GM18507 (cell line): ENCODE data around the gene TRAPPC2.
"Not testable (repeated sequence)": the region's sequence is repeated elsewhere in the genome, so short reads cannot be mapped to it uniquely, and the experiment has no call there.

Source experiments
- DNase-seq: peaks from one replicate; pipeline ENCODE4 v3.0.0; 2011; ENCODE audit warnings: low read depth; ENCODE audit not compliant: insufficient read length; ENCODE audit errors: extremely low spot score
- FAIRE-seq: peaks from 2 replicates; lab custom pipeline; 2011; peaks lifted over from hg19 to GRCh38; lab: Jason Lieb, UNC

The TRAPPC2 gene

GRCh38 chrX:13750204-13750603 is 15.8 kb upstream of the TRAPPC2 start:
- peak; percentile 91 for FAIRE-seq
- no peak for DNase-seq

DNA sequence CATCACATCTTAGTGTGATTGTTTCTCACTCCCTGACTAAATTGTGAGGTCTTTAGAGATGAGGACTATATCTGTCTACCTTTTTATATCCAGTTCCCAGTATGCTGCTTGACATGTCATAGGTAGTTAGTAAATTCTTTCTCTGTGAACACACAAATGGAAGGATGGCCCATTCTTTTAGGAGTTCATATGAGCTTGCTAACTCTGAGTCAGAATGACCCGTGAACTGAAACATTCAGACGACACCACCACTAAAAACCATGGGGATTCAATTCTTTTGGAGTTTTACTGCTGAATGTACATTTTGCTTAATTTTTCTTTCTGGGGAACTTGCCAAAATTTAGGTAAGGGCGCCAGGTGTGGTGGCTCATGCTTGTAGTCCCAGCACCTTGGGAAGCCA is 14.1 kb upstream of the TRAPPC2 start:
- FAIRE-seq (no peak), DNase-seq (no peak)

- DNase-seq = no peak
- FAIRE-seq = peak; percentile 75
These were observed 13.4 kb upstream of the TRAPPC2 start for GRCh38 chrX:13747836-13748235.

DNA sequence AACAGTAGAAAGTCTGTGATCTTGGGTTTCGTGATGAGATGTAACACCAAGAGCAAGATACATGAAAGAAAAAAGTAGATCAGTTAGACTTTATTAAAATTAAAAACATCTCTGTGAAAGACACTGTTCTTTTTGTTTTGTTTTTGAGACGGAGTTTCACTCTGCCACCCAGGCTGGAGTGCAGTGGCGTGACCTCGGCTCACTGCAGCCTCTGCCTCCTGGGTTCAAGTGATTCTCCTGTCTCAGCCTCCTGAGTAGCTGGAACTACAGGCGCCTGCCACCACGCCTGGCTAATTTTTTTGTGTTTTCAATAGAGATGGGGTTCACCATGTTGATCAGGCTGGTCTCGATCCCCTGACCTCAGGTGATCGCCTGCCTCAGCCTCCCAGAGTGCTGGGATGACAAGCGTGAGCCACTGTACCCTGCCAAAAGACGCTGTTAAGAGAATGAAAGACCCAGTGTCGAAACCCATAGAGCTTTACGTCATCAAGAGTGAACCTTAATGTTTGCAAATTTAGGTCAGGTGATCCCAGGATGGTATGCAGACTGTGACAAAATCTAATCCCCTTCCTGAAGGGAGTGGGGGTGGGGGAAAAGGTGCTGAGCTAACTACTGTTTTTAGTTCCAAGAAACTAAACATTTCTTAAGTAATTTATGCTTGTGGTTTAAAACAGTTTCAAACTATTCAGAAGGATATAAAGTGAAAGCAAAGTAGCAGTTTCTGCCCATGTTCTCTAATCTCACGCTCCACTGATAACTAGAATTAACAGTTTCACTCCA is 8.2 kb upstream of the TRAPPC2 start:
- FAIRE-seq (peak; percentile 100), DNase-seq (peak; percentile 17)

GRCh38 chrX:13741695-13742094 is 7.3 kb upstream of the TRAPPC2 start:
- FAIRE-seq = peak; percentile 76
- no peak for DNase-seq

- DNase-seq (no peak), FAIRE-seq (no peak)
These were observed 914 bp downstream of the TRAPPC2 start for GRCh38 chrX:13733506-13733905.

GRCh38 chrX:13732246-13733067 is 2.0 kb downstream of the TRAPPC2 start:
- FAIRE-seq (no peak), DNase-seq (no peak)

DNA sequence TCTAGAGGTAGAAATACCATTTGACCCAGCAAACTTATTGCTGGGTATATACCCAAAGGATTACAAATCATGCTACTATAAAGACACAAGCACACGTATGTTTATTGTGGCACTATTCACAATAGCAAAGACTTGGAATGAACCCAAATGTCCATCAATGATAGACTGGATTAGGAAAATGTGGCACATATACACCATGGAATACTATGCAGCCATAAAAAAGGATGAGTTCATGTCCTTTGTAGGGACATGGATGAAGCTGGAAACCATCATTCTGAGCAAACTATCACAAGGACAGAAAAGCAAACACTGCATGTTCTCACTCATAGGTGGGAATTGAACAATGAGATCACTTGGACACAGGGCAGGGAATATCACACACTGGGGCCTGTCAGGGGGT is 3.9 kb downstream of the TRAPPC2 start:
- FAIRE-seq, DNase-seq: not testable (repeated sequence)

- DNase-seq, FAIRE-seq: not testable (repeated sequence)
These were observed 7.8 kb downstream of the TRAPPC2 start for GRCh38 chrX:13726583-13726982.

DNA sequence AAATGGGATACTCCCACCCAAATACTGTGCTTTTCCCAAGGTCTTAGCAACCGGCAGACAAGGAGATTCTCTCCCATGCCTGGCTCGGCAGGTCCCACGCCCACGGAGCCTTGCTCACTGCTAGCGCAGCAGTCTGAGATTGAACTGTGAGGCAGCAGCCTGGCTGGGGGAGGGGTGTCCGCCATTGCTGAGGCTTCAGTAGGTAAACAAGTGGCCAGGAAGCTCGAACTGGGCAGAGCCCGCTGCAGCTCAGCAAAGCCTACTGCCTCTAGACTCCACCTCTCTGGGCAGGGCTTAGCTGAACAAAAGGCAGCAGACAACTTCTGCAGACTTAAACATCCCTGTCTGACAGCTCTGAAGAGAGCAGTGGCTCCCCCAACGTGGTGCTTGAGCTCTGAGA is 9.5 kb downstream of the TRAPPC2 start:
- FAIRE-seq, DNase-seq: not testable (repeated sequence)

- DNase-seq = no peak
These were observed 12.5 kb downstream of the TRAPPC2 start for GRCh38 chrX:13721819-13722519.

DNA sequence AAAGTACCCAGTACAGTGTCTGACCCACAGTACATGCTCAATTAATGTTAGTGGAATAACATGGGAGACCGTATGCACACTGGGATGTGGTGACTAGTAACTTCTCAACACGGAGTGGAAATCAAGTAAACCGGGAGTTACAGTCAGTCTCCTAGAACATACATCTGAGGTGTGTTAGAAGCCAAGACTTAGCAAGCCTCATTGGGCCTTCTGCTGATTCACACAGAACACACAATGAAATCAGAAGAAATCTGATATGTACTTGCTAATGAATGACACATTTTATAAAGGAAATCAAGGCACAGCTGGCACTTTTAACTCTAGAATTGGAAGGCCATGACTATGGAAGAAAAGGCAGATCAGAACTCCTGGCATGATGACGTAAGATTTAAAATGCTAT is 13.0 kb downstream of the TRAPPC2 start:
- no peak for FAIRE-seq
- DNase-seq = no peak

More at GRCh38 chrX:13721819-13722519, 12.5 kb downstream of the TRAPPC2 start:
- no peak for FAIRE-seq

GRCh38 chrX:13719192-13719856 is 15.1 kb downstream of the TRAPPC2 start:
- no peak for DNase-seq
- peak; percentile 75 for FAIRE-seq

DNA sequence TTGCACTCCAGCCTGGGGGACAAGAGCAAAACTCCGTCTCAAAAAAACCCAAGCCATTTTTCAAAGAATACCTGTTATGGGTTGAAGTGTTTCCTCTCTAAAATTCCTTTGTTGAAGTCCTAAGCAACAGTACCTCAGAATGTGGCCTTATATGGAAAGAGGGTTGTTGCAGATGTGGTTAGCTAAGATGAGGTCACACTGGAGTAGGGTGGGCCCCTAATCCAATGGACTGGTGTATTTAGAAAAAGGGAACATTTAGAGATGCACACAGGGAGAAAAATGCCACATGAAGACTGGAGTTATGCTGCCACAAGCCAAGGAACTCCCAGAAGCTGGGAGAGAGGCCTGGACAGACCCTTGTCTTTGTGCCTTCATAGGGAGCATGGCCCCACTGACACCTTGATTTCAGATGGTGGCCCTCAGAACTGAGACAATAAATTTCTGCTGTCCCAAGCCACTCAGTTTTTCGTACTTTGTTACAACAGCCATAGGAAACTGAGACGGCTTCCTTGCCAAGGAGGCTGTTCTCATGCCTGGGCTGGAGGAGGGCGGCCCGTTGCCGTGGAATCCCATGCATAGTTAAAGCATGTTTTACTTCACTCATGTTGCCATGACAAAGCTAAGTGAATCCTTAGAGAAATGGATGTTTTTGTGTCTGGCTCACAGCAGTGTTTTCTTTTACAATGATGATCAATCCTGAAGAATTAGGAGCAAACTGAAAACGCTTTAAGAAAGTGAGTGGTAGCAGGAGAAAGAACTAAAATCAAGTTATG is 16.5 kb downstream of the TRAPPC2 start:
- FAIRE-seq = no peak

DNA sequence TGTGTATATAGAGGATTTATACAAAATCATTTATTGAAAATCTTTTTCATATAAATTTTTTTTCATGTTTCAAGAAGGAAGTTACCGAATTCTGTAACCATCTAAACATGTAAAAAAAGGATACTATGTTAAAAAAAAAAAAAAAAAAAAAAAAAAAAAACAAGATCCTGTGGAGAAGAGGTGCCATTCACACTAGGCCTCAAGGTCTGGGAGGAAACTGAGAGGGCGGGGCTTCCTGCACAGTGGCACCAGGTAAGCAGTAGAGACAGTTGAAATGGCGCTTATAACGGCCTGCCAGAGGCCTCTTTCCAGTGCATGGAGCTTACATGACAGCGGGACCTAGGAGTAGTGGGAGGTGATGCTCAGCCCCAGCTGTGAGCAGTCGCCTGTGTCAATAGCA is 17.5 kb downstream of the TRAPPC2 start:
- no peak for DNase-seq
- no peak for FAIRE-seq

More for the DNA sequence above, 16.5 kb downstream of the TRAPPC2 start:
- DNase-seq = no peak

DNA sequence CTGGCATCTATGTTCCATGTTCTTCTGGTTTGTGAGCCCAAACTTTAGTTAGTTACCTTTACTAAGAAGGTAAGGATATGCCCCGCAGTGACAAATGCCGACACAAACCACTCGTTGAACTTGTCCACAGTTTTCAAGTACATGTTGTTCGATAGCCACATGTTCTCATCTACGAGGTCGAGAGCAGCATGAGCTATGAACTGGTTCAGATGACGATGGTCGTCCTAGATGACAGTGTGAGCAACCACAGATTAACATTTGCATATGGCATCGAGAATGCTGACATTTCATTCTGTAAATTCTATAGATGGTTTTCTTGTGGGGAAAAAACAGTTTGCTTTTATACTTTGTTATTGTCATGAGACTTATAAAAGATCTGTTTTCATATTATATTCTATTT is 18.0 kb downstream of the TRAPPC2 start:
- DNase-seq = no peak
- peak; percentile 52 for FAIRE-seq

DNA sequence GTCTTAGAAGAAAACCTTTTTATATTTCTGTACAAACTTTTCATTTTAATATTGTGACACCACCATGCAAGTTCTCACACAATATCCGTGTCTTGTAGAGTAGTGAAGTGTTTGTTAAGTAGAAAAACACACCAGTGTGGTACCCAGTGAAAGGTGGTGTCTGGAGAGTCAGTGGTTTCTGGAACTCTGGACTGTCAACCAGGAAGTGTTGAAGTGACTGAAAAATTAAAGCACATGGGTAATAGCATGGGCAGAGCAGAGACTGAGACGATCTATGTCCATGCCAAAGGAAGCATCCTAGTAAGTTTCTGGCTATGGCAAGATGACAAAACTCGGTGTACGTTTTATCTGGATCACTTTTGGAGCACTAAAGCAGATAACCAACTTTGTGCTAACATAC is 23.3 kb downstream of the TRAPPC2 start:
- FAIRE-seq = no peak
- DNase-seq = no peak

GRCh38 chrX:13703589-13703988 is 30.8 kb downstream of the TRAPPC2 start:
- no peak for FAIRE-seq
- no peak for DNase-seq

DNA sequence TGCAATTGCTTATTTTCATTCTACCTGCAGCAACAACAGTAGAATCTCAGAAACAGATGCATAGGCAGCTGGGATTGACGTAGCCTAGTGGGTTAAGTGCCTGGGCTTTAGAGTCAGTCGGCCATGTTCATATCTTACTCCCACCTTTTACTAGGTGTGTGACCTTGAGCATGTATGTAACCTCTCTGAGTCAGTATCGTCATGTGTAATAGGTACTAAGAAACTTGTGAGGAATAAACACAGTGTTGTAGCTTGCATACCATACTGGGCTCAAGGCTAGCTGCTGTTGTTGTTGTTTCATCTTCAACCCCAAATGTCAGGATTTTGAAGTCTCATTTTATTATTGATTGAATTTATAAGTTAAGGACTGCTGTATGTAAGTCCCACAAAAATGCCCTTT is 31.3 kb downstream of the TRAPPC2 start:
- no peak for DNase-seq
- FAIRE-seq = no peak
